H9 (cell line): ENCODE data around the gene IDE. TPM values are rescaled to one million over a fixed set of nuclear protein-coding genes. Genes with fewer than 3 reads are reported as not detected.

ENCODE experiments used
- DNase-seq: peaks from one replicate; pipeline ENCODE4 v3.0.0-alpha.2; 2017
- H2AFZ ChIP-seq: one replicate; pipeline ENCODE4 v1.6.1; 2013; ENCODE audit warnings: mild to moderate bottlenecking, low read length, control low read depth, moderate library complexity
- H2AK5ac ChIP-seq: 2 replicates; pipeline ENCODE4 v1.6.1; 2013; ENCODE audit warnings: low read length, control low read depth, mixed read lengths; ENCODE audit not compliant: insufficient read length
- H2BK120ac ChIP-seq: one replicate; pipeline ENCODE4 v1.6.1; 2013; ENCODE audit warnings: low read depth, mild to moderate bottlenecking, low read length, control low read depth, inconsistent platforms; ENCODE audit not compliant: poor library complexity, severe bottlenecking
- H2BK12ac ChIP-seq: 2 replicates; pipeline ENCODE4 v1.6.1; 2013; ENCODE audit warnings: low read length, control low read depth, mixed read lengths, low read depth; ENCODE audit not compliant: insufficient read length
- H2BK15ac ChIP-seq: 2 replicates; pipeline ENCODE4 v1.6.1; 2013; ENCODE audit warnings: low read depth, low read length, control low read depth
- H2BK20ac ChIP-seq: one replicate; pipeline ENCODE4 v1.6.1; 2013; ENCODE audit warnings: low read depth, mild to moderate bottlenecking, low read length, control low read depth, inconsistent platforms; ENCODE audit not compliant: poor library complexity, severe bottlenecking
- H2BK5ac ChIP-seq: 2 replicates; pipeline ENCODE4 v1.6.1; 2013; ENCODE audit warnings: low read length, control low read depth, mixed read lengths; ENCODE audit not compliant: insufficient read length
- H3K14ac ChIP-seq: 2 replicates; pipeline ENCODE4 v1.6.1; 2013; ENCODE audit warnings: low read length, control low read depth; ENCODE audit not compliant: insufficient read depth
- H3K18ac ChIP-seq: 2 replicates; pipeline ENCODE4 v1.6.1; 2013; ENCODE audit warnings: low read depth, mild to moderate bottlenecking, mixed read lengths, low read length, control low read depth; ENCODE audit not compliant: insufficient read length
- H3K23ac ChIP-seq: 2 replicates; pipeline ENCODE4 v1.6.1; 2013; ENCODE audit warnings: low read length, control low read depth, mixed read lengths, low read depth; ENCODE audit not compliant: insufficient read length
- H3K23me2 ChIP-seq: 2 replicates; pipeline ENCODE4 v1.6.1; 2013; ENCODE audit warnings: low read depth, mild to moderate bottlenecking, mixed read lengths, low read length, control low read depth; ENCODE audit not compliant: insufficient read length, poor library complexity, severe bottlenecking
- H3K27ac ChIP-seq: 2 replicates; pipeline ENCODE4 v1.5.1; 2013; ENCODE audit warnings: low read length, control low read depth, mixed read lengths, low read depth; ENCODE audit not compliant: insufficient read length
- H3K27me3 ChIP-seq: 2 replicates; pipeline ENCODE4 v1.6.1; 2013; ENCODE audit warnings: low read length, control low read depth, inconsistent platforms; ENCODE audit not compliant: insufficient read depth
- H3K4ac ChIP-seq: 2 replicates; pipeline ENCODE4 v1.6.1; 2013; ENCODE audit warnings: low read depth, mild to moderate bottlenecking, control low read depth, inconsistent platforms, low read length, moderate library complexity
- H3K4me1 ChIP-seq: 2 replicates; pipeline ENCODE4 v1.6.1; 2013; ENCODE audit warnings: low read length, control low read depth, inconsistent platforms; ENCODE audit not compliant: insufficient read depth
- H3K4me2 ChIP-seq: 2 replicates; pipeline ENCODE4 v1.6.1; 2013; ENCODE audit warnings: low read length, control low read depth, mixed read lengths; ENCODE audit not compliant: insufficient read length, insufficient read depth
- H3K56ac ChIP-seq: 2 replicates; pipeline ENCODE4 v1.6.1; 2013; ENCODE audit warnings: low read depth, mild to moderate bottlenecking, mixed read lengths, low read length, control low read depth; ENCODE audit not compliant: insufficient read length
- H3K79me1 ChIP-seq: 2 replicates; pipeline ENCODE4 v1.6.1; 2013; ENCODE audit warnings: low read depth, mild to moderate bottlenecking, moderate library complexity, low read length, control low read depth, inconsistent platforms; ENCODE audit not compliant: insufficient read depth, poor library complexity, severe bottlenecking
- H3K79me2 ChIP-seq: 2 replicates; pipeline ENCODE4 v1.6.1; 2013; ENCODE audit warnings: low read length, control low read depth, inconsistent platforms; ENCODE audit not compliant: insufficient read depth
- H3K9ac ChIP-seq: 2 replicates; pipeline ENCODE4 v1.6.1; 2013; ENCODE audit warnings: low read length, control low read depth, mixed read lengths; ENCODE audit not compliant: insufficient read length; ENCODE audit errors: extremely low read depth
- H3K9me3 ChIP-seq: one replicate; pipeline ENCODE4 v1.6.1; 2013; ENCODE audit warnings: low read depth, low read length, inconsistent platforms; ENCODE audit not compliant: control insufficient read depth
- H3T11ph ChIP-seq: one replicate; pipeline ENCODE4 v1.6.1; 2013; ENCODE audit warnings: mild to moderate bottlenecking, low read length, control low read depth, inconsistent platforms
- H4K20me1 ChIP-seq: one replicate; pipeline ENCODE4 v1.6.1; 2013; ENCODE audit not compliant: control insufficient read depth, insufficient read length, insufficient read depth
- H4K5ac ChIP-seq: 2 replicates; pipeline ENCODE4 v1.6.1; 2013; ENCODE audit warnings: low read depth, mild to moderate bottlenecking, mixed read lengths, low read length, control low read depth; ENCODE audit not compliant: insufficient read length
- H4K8ac ChIP-seq: replicated peaks from 2 replicates; pipeline ENCODE4 v1.6.1; 2013; ENCODE audit warnings: low read length, control low read depth, mixed read lengths, low read depth; ENCODE audit not compliant: insufficient read length
- H4K91ac ChIP-seq: 2 replicates; pipeline ENCODE4 v1.6.1; 2013; ENCODE audit warnings: low read depth, mild to moderate bottlenecking, moderate library complexity, mixed read lengths, low read length, control low read depth; ENCODE audit not compliant: insufficient read length
- H3K27ac Mint-ChIP-seq, 3 experiments: 2 replicates in 2 of 3; 3 replicates in 1 of 3; pipeline ENCODE4 v1.8.0; 2020 to 2021; ENCODE audit warnings: mixed read lengths in 3 of 3, mild to moderate bottlenecking in 1 of 3, moderate library complexity in 1 of 3
- H3K27me3 Mint-ChIP-seq: 2 replicates; pipeline ENCODE4 v1.8.0; 2021; ENCODE audit warnings: low read depth, mild to moderate bottlenecking, moderate library complexity, mixed read lengths
- H3K36me3 Mint-ChIP-seq, 3 experiments: 2 replicates in 2 of 3; 3 replicates in 1 of 3; pipeline ENCODE4 v1.8.0; 2020 to 2021; ENCODE audit warnings: low read depth in 3 of 3, mixed read lengths in 3 of 3; ENCODE audit not compliant: insufficient read depth in 1 of 3
- H3K4me1 Mint-ChIP-seq, 2 experiments: 2 replicates each; pipeline ENCODE4 v1.8.0; 2020; ENCODE audit warnings: mixed read lengths in 2 of 2
- H3K4me3 Mint-ChIP-seq, 2 experiments: 2 replicates in 1 of 2; 3 replicates in 1 of 2; pipeline ENCODE4 v1.8.0; 2020 to 2021; ENCODE audit warnings: mild to moderate bottlenecking in 2 of 2, mixed read lengths in 2 of 2, moderate library complexity in 1 of 2
- H3K9me3 Mint-ChIP-seq, 2 experiments: 2 replicates in 1 of 2; 3 replicates in 1 of 2; pipeline ENCODE4 v1.8.0; 2020; ENCODE audit warnings: mild to moderate bottlenecking in 2 of 2, mixed read lengths in 2 of 2, moderate library complexity in 1 of 2
- CTCF ChIP-seq: fragments of 200-600 bp; sonication (generic); conservative IDR thresholded peaks from 3 replicates; pipeline ENCODE4 v1.8.0; 2021; ENCODE audit warnings: antibody characterized with exemption, mild to moderate bottlenecking
- WGBS: extraction: QIAGEN DNeasy Blood & Tissue Kit; methylation state at CpG from one replicate; pipeline ENCODE4 v1.1.7; 2013; ENCODE audit warnings: missing lambda C conversion rate, low lambda C conversion rate, mixed read lengths; ENCODE audit not compliant: insufficient read length; ENCODE audit errors: extremely low coverage; 5-methylcytosine and 5-hydroxymethylcytosine counted together
- total RNA-seq: library from RNA; stranded (reverse); gene quantifications from 2 replicates; pipeline ENCODE4 v1.2.1, GENCODE V29; 2021

Gene IDE
- total RNA-seq, 1 experiment from 2014 or later: 48.9 TPM

DNA sequence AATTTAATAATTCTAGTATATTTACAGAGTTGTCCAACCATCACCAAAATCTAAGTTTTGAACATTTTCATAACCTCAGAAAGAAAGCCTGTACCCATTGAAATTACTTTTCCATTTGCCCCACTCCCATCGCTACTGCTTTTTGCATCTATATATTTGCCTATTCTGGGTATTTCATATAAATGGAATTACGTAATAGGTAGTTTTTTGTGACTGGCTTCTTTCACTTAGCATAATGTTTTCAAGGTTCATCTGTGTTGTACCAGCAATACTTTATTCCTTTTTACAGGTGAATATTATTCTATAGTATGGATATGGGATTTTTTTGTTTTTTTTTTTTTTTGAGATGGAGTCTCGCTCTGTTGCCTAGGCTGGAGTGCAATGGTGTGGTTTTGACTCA lies 41.6 kb upstream of the IDE start:
- DNase-seq: no peak
- Histone ChIP-seq H3K4me2 (no peak overlapping the region), H3K9me3 (no peaks in the 10 kb centered on the region), H2AFZ (no peak overlapping the region), H2BK5ac (no peak overlapping the region), H3K79me2 (no peaks in the 10 kb centered on the region), H3K56ac (no peak overlapping the region), H3K18ac (no peak overlapping the region), H4K91ac (no peak overlapping the region), H4K5ac (no peak overlapping the region), H3K4me1 (no peaks in the 10 kb centered on the region), H3K23ac (no peak overlapping the region), H3K79me1 (no peaks in the 10 kb centered on the region), H2BK15ac (no peak overlapping the region), H3T11ph (no peak overlapping the region), H3K27me3 (no peaks in the 10 kb centered on the region), H3K23me2 (no peaks in the 10 kb centered on the region), H2BK120ac (no peak overlapping the region), H3K4ac (no peak overlapping the region), H2BK20ac (no peak overlapping the region), H3K14ac (no peak overlapping the region), H3K27ac (no peak overlapping the region), H4K8ac (no peak overlapping the region), H4K20me1 (no peaks in the 10 kb centered on the region), H3K9ac (no peak overlapping the region), H2BK12ac (no peak overlapping the region), H2AK5ac (no peak overlapping the region)
- Mint-ChIP-seq H3K4me1 (peaks cover 2 to 3% of the 10 kb centered on the region in 2 experiments; a peak in 1 of 4 replicates), H3K4me3 (no peak overlapping the region), H3K27ac (no peak overlapping the region), H3K9me3 (no peaks in the 10 kb centered on the region), H3K36me3 (peaks cover 26 to 73% (median 72%) of the 10 kb centered on the region in 3 experiments; a peak in 6 of 7 replicates), H3K27me3 (no peaks in the 10 kb centered on the region)
- TF ChIP-seq CTCF: no peak
- WGBS: no CpG with 5 or more reads among the region's 3 CpGs
